Neural progenitor cell (in vitro differentiated cells): ENCODE results near the gene APOB. TPM values are rescaled to one million over a fixed set of nuclear protein-coding genes. Genes with fewer than 3 reads are reported as not detected.

Experiments used
- DNase-seq: peaks from one replicate; pipeline ENCODE4 v3.0.0-alpha.2; 2016; ENCODE audit warnings: low spot score
- H2AFZ ChIP-seq: fragments of 200-600 bp; sonication (generic); replicated peaks from 2 replicates; pipeline ENCODE4 v1.6.1; 2016; ENCODE audit warnings: antibody characterized with exemption
- H3F3A ChIP-seq: fragments of 200-600 bp; sonication (generic); 2 replicates; pipeline ENCODE4 v1.6.1; 2016; ENCODE audit warnings: antibody characterized with exemption, low read depth
- H3K27ac ChIP-seq: fragments of 200-600 bp; sonication (generic); 2 replicates; pipeline ENCODE4 v1.5.1; 2016; ENCODE audit warnings: mild to moderate bottlenecking
- H3K27me3 ChIP-seq: fragments of 200-600 bp; sonication (generic); 2 replicates; pipeline ENCODE4 v1.6.1; 2016; ENCODE audit warnings: mild to moderate bottlenecking, moderate library complexity
- H3K36me3 ChIP-seq: fragments of 200-600 bp; sonication (generic); 2 replicates; pipeline ENCODE4 v1.5.1; 2016
- H3K4me1 ChIP-seq: fragments of 200-600 bp; sonication (generic); 2 replicates; pipeline ENCODE4 v1.6.1; 2016; ENCODE audit warnings: mixed run types
- H3K4me2 ChIP-seq: fragments of 200-600 bp; sonication (generic); 2 replicates; pipeline ENCODE4 v1.6.1; 2016
- H3K4me3 ChIP-seq: fragments of 200-600 bp; sonication (generic); 2 replicates; pipeline ENCODE4 v1.5.1; 2016
- H3K79me2 ChIP-seq: fragments of 200-600 bp; sonication (generic); 2 replicates; pipeline ENCODE4 v1.6.1; 2016; ENCODE audit warnings: low read depth
- H3K9ac ChIP-seq: fragments of 200-600 bp; sonication (generic); 2 replicates; pipeline ENCODE4 v1.6.1; 2016
- H3K9me3 ChIP-seq: fragments of 200-600 bp; sonication (generic); 2 replicates; pipeline ENCODE4 v1.5.1; 2016; ENCODE audit warnings: low read depth
- H4K20me1 ChIP-seq: fragments of 200-600 bp; sonication (generic); 2 replicates; pipeline ENCODE4 v1.6.1; 2016; ENCODE audit warnings: low read depth
- H3K27ac Mint-ChIP-seq: 3 replicates; pipeline ENCODE4 v1.8.0; 2021; ENCODE audit warnings: mixed read lengths
- H3K27me3 Mint-ChIP-seq: 2 replicates; pipeline ENCODE4 v1.8.0; 2022; ENCODE audit warnings: low read depth, mild to moderate bottlenecking, inconsistent platforms, moderate library complexity, mixed read lengths; ENCODE audit not compliant: insufficient read depth
- H3K36me3 Mint-ChIP-seq: 3 replicates; pipeline ENCODE4 v1.8.0; 2021; ENCODE audit warnings: mixed read lengths
- H3K4me1 Mint-ChIP-seq: 3 replicates; pipeline ENCODE4 v1.8.0; 2021; ENCODE audit warnings: mixed read lengths
- H3K4me3 Mint-ChIP-seq: 3 replicates; pipeline ENCODE4 v1.8.0; 2021; ENCODE audit warnings: mild to moderate bottlenecking, moderate library complexity, mixed read lengths
- H3K9me3 Mint-ChIP-seq: 3 replicates; pipeline ENCODE4 v1.8.0; 2020; ENCODE audit warnings: mixed read lengths
- CTCF ChIP-seq: fragments of 200-600 bp; sonication (generic); IDR thresholded peaks from 2 replicates; pipeline ENCODE4 v1.5.1; 2017; ENCODE audit warnings: antibody characterized with exemption, mild to moderate bottlenecking
- EZH2 ChIP-seq: fragments of 200-600 bp; sonication (generic); IDR thresholded peaks from 2 replicates; pipeline ENCODE4 v1.6.1; 2017; ENCODE audit warnings: antibody characterized with exemption, mild to moderate bottlenecking, moderate library complexity
- EZH2phosphoT487 ChIP-seq: fragments of 200-600 bp; sonication (generic); IDR thresholded peaks from 2 replicates; pipeline ENCODE4 v1.6.1; 2017; ENCODE audit warnings: antibody characterized with exemption
- total RNA-seq: library from RNA; depleted of rRNA; stranded (reverse); fragments of >200 nt; gene quantifications from 2 replicates; pipeline ENCODE4 v1.2.3, GENCODE V29; 2015; ENCODE audit warnings: low replicate concordance

Gene APOB
- total RNA-seq, 1 donor from 2014 or later, result 0.47 TPM

GRCh38 chr2:20999906-21000645 is 43.8 kb downstream of the APOB start:
- no peak overlapping the region for H3K4me3 ChIP-seq
- H3K27ac ChIP-seq, result no peak overlapping the region
- no peak overlapping the region for H3K9ac ChIP-seq
- peaks cover 2% of the 10 kb centered on the region for H3K27me3 ChIP-seq
- H3F3A ChIP-seq, result no peaks in the 10 kb centered on the region
- H3K4me3 Mint-ChIP-seq, result no peak overlapping the region
- H3K36me3 Mint-ChIP-seq, result no peaks in the 10 kb centered on the region
- H3K27me3 Mint-ChIP-seq, result peaks cover 12% of the 10 kb centered on the region
- H2AFZ ChIP-seq, result no peak overlapping the region
- no peak for DNase-seq
- no peaks in the 10 kb centered on the region for H3K9me3 Mint-ChIP-seq
- no peaks in the 10 kb centered on the region for H3K9me3 ChIP-seq
- H4K20me1 ChIP-seq, result no peaks in the 10 kb centered on the region
- no peak overlapping the region for H3K27ac Mint-ChIP-seq
- TF ChIP-seq CTCF, result no peak
- TF ChIP-seq EZH2, result no peak
- no peak for TF ChIP-seq EZH2phosphoT487
- no peaks in the 10 kb centered on the region for H3K36me3 ChIP-seq
- no peaks in the 10 kb centered on the region for H3K4me1 ChIP-seq
- H3K4me1 Mint-ChIP-seq, result peaks cover 3% of the 10 kb centered on the region
- no peaks in the 10 kb centered on the region for H3K79me2 ChIP-seq
- no peak overlapping the region for H3K4me2 ChIP-seq

- H3K79me2 ChIP-seq, result no peaks in the 10 kb centered on the region
- TF ChIP-seq EZH2 (no peak), EZH2phosphoT487 (no peak), CTCF (no peak)
- no peak overlapping the region for H3K9ac ChIP-seq
- Mint-ChIP-seq H3K9me3 (no peaks in the 10 kb centered on the region), H3K27me3 (peaks cover 13% of the 10 kb centered on the region), H3K27ac (no peak overlapping the region), H3K4me3 (no peak overlapping the region), H3K4me1 (peaks cover 4% of the 10 kb centered on the region), H3K36me3 (no peaks in the 10 kb centered on the region)
- H3K4me3 ChIP-seq, result no peak overlapping the region
- no peak for DNase-seq
- no peak overlapping the region for H3K4me2 ChIP-seq
- no peak overlapping the region for H3K27ac ChIP-seq
- H3K9me3 ChIP-seq, result no peaks in the 10 kb centered on the region
- H3F3A ChIP-seq, result no peaks in the 10 kb centered on the region
- H4K20me1 ChIP-seq, result no peaks in the 10 kb centered on the region
- H3K36me3 ChIP-seq, result no peaks in the 10 kb centered on the region
- H3K27me3 ChIP-seq, result no peaks in the 10 kb centered on the region
- no peaks in the 10 kb centered on the region for H3K4me1 ChIP-seq
- H2AFZ ChIP-seq, result no peak overlapping the region
Observed at GRCh38 chr2:20998972-20999905, 44.6 kb downstream of the APOB start.

GRCh38 chr2:20997953-20998722 is 45.7 kb downstream of the APOB start:
- no peak overlapping the region for H3K9ac ChIP-seq
- no peaks in the 10 kb centered on the region for H4K20me1 ChIP-seq
- Mint-ChIP-seq H3K27ac (no peak overlapping the region), H3K9me3 (no peaks in the 10 kb centered on the region), H3K4me3 (no peak overlapping the region), H3K4me1 (peaks cover 11% of the 10 kb centered on the region), H3K36me3 (no peaks in the 10 kb centered on the region), H3K27me3 (peaks cover 15% of the 10 kb centered on the region)
- no peak overlapping the region for H3K4me3 ChIP-seq
- H3K36me3 ChIP-seq, result no peaks in the 10 kb centered on the region
- H3F3A ChIP-seq, result no peaks in the 10 kb centered on the region
- H3K79me2 ChIP-seq, result no peaks in the 10 kb centered on the region
- no peak for DNase-seq
- no peaks in the 10 kb centered on the region for H3K27me3 ChIP-seq
- no peak overlapping the region for H3K27ac ChIP-seq
- no peaks in the 10 kb centered on the region for H3K9me3 ChIP-seq
- H3K4me2 ChIP-seq, result no peak overlapping the region
- no peaks in the 10 kb centered on the region for H3K4me1 ChIP-seq
- TF ChIP-seq EZH2 (no peak), CTCF (no peak), EZH2phosphoT487 (no peak)
- no peak overlapping the region for H2AFZ ChIP-seq
